HG03520 (cell line): Measurements from ENCODE around the gene MICOS13.
"Not testable (repeated sequence)": the region's sequence is repeated elsewhere in the genome, so short reads cannot be mapped to it uniquely, and the experiment has no call there.

Experiments used
- ATAC-seq: cut with Tn5 transposase; IDR thresholded peaks from one replicate; pipeline ENCODE4 v1.9.1; 2021; ENCODE audit warnings: mild to moderate bottlenecking, moderate library complexity; ENCODE audit not compliant: unreplicated experiment

The MICOS13 gene

GRCh38 chr19:5688262-5688881 lies 8.1 kb upstream of the MICOS13 start:
- not testable (repeated sequence) for ATAC-seq

- ATAC-seq = no peak
These were observed 7.3 kb upstream of the MICOS13 start for GRCh38 chr19:5687360-5688198.

GRCh38 chr19:5686647-5687359 lies 6.5 kb upstream of the MICOS13 start:
- peak; percentile 39 for ATAC-seq

GRCh38 chr19:5686326-5686646 lies 6.0 kb upstream of the MICOS13 start:
- no peak for ATAC-seq

- no peak for ATAC-seq
These were observed 4.5 kb upstream of the MICOS13 start for GRCh38 chr19:5684694-5685430.

GRCh38 chr19:5683177-5683886 lies 3.0 kb upstream of the MICOS13 start:
- no peak for ATAC-seq

- no peak for ATAC-seq
These were observed 1.8 kb upstream of the MICOS13 start for GRCh38 chr19:5682107-5682482.

GRCh38 chr19:5681391-5682106 lies 1.2 kb upstream of the MICOS13 start:
- ATAC-seq = no peak

- no peak for ATAC-seq
These were observed 256 bp downstream of the MICOS13 start for GRCh38 chr19:5680084-5680436.

GRCh38 chr19:5679289-5680083 lies 830 bp downstream of the MICOS13 start:
- ATAC-seq = no peak

- no peak for ATAC-seq
These were observed 2.1 kb downstream of the MICOS13 start for GRCh38 chr19:5678071-5678718.

- ATAC-seq = no peak
These were observed 2.7 kb downstream of the MICOS13 start for GRCh38 chr19:5677580-5677979.

- no peak for ATAC-seq
These were observed 3.2 kb downstream of the MICOS13 start for GRCh38 chr19:5677136-5677535.

GRCh38 chr19:5676772-5677105 lies 3.6 kb downstream of the MICOS13 start:
- ATAC-seq = no peak

GRCh38 chr19:5676105-5676771 lies 4.1 kb downstream of the MICOS13 start:
- no peak for ATAC-seq

GRCh38 chr19:5674714-5675113 lies 5.6 kb downstream of the MICOS13 start:
- no peak for ATAC-seq

GRCh38 chr19:5673752-5674151 lies 6.6 kb downstream of the MICOS13 start:
- ATAC-seq = no peak

- no peak for ATAC-seq
These were observed 7.4 kb downstream of the MICOS13 start for GRCh38 chr19:5672708-5673459.
